SK-N-SH treated with all-trans-retinoic acid at 6 μM for 48 hours (cell line): ENCODE data around the gene MOBP.

Source experiments
- TOX ChIP-seq: fragments of 250-450 bp; sonication (Bioruptor Pico); IDR thresholded peaks from 2 replicates; pipeline ENCODE4 v1.8.0; 2021; ENCODE audit warnings: mild to moderate bottlenecking, moderate library complexity, borderline replicate concordance
- ZFP3 ChIP-seq: fragments of 250-450 bp; sonication (Bioruptor Pico); IDR thresholded peaks from 2 replicates; pipeline ENCODE4 v1.5.0; 2020; ENCODE audit warnings: mild to moderate bottlenecking, moderate library complexity
- ZFP30 ChIP-seq: fragments of 450-650 bp; formaldehyde crosslinking; IDR thresholded peaks from 2 replicates; pipeline ENCODE4 v1.5.0; 2022; ENCODE audit warnings: mild to moderate bottlenecking, moderate library complexity

DNA sequence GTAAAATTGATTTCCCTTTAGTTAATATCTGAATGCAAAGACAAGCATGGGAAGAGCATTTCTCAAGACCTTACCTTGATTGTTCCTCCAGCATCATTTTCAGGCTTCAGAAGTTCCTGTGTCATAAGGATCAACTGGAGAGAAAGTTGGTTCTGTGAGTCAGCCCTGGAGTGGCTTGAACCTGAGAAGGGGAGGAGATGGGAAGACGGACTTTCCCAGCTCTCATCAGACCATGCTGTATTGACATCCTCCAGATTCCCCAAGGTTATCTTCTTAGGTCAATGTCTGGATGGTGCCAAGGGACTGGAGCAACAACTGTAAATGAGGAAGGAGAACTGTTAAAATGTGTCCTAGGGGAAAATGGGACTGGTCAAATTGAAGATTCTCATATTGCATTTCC, 40.0 kb upstream of the MOBP start:
- no peak for TF ChIP-seq ZFP30 (CRISPR knock-in tag)
- TF ChIP-seq TOX (CRISPR knock-in tag) = no peak
- TF ChIP-seq ZFP3 (CRISPR knock-in tag) = no peak
